Measurements from ENCODE around the gene SDK1.

DNA sequence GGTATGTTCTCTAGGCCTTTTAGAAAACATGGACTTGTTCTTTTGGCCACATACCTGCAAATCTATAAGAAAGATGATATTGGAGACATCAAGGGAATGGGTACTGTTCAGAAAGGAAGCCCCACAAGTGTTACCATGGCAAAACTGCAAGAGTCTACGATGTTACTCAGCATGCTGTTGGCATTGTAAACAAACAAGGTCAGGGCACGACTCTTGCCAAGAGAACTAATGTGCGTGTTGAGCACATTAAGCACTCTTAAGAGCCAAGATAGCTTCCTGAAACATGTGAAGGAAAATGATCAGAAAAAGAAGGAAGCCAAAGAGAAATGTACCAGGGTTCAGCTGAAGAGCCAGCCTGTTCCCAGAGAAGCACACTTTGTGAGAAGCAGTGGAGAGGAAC lies 37.1 kb downstream of the SDK1 start:
- TF ChIP-seq, protein P1, sequence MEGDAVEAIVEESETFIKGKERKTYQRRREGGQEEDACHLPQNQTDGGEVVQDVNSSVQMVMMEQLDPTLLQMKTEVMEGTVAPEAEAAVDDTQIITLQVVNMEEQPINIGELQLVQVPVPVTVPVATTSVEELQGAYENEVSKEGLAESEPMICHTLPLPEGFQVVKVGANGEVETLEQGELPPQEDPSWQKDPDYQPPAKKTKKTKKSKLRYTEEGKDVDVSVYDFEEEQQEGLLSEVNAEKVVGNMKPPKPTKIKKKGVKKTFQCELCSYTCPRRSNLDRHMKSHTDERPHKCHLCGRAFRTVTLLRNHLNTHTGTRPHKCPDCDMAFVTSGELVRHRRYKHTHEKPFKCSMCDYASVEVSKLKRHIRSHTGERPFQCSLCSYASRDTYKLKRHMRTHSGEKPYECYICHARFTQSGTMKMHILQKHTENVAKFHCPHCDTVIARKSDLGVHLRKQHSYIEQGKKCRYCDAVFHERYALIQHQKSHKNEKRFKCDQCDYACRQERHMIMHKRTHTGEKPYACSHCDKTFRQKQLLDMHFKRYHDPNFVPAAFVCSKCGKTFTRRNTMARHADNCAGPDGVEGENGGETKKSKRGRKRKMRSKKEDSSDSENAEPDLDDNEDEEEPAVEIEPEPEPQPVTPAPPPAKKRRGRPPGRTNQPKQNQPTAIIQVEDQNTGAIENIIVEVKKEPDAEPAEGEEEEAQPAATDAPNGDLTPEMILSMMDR (IDR thresholded peaks at IDR 0.05 in 4 of 5, conservative IDR thresholded peaks at IDR 0.05 in 1 of 5) = no peak
- TF ChIP-seq POLR2A (IDR thresholded peaks at IDR 0.05) = no peak
